GM21526 (cell line): Measurements from ENCODE around the gene CNGB1.
"Not testable (repeated sequence)": the region's sequence is repeated elsewhere in the genome, so short reads cannot be mapped to it uniquely, and the experiment has no call there.

Source experiments
- ATAC-seq: cut with Tn5 transposase; IDR thresholded peaks from one replicate; pipeline ENCODE4 v1.9.1; 2021; ENCODE audit warnings: moderate library complexity; ENCODE audit not compliant: unreplicated experiment, low FRiP score

CNGB1 gene

GRCh38 chr16:57956270-57956808 is 14.6 kb downstream of the CNGB1 start:
- ATAC-seq: no peak

GRCh38 chr16:57955572-57956188 is 15.2 kb downstream of the CNGB1 start:
- no peak for ATAC-seq

GRCh38 chr16:57953857-57954256 is 17.1 kb downstream of the CNGB1 start:
- no peak for ATAC-seq

- ATAC-seq: no peak
These were observed 18.0 kb downstream of the CNGB1 start for GRCh38 chr16:57952909-57953308.

- ATAC-seq: no peak
These were observed 19.5 kb downstream of the CNGB1 start for GRCh38 chr16:57951204-57951960.

GRCh38 chr16:57950382-57950781 is 20.5 kb downstream of the CNGB1 start:
- no peak for ATAC-seq

- no peak for ATAC-seq
These were observed 21.2 kb downstream of the CNGB1 start for GRCh38 chr16:57949595-57950238.

GRCh38 chr16:57949013-57949412 is 21.9 kb downstream of the CNGB1 start:
- ATAC-seq: no peak

- no peak for ATAC-seq
These were observed 22.9 kb downstream of the CNGB1 start for GRCh38 chr16:57948027-57948426.

- ATAC-seq: no peak
These were observed 23.7 kb downstream of the CNGB1 start for GRCh38 chr16:57947261-57947660.

- no peak for ATAC-seq
These were observed 24.6 kb downstream of the CNGB1 start for GRCh38 chr16:57946181-57946801.

GRCh38 chr16:57945740-57946138 is 25.2 kb downstream of the CNGB1 start:
- no peak for ATAC-seq

- ATAC-seq: no peak
These were observed 25.8 kb downstream of the CNGB1 start for GRCh38 chr16:57944970-57945739.

GRCh38 chr16:57943381-57943780 is 27.5 kb downstream of the CNGB1 start:
- not testable (repeated sequence) for ATAC-seq

- not testable (repeated sequence) for ATAC-seq
These were observed 29.0 kb downstream of the CNGB1 start for GRCh38 chr16:57941901-57942300.

- ATAC-seq: no peak
These were observed 29.8 kb downstream of the CNGB1 start for GRCh38 chr16:57941016-57941664.

- ATAC-seq: no peak
These were observed 30.5 kb downstream of the CNGB1 start for GRCh38 chr16:57940382-57940966.

- no peak for ATAC-seq
These were observed 31.1 kb downstream of the CNGB1 start for GRCh38 chr16:57939872-57940224.
